MM.1S (cell line): Measurements from ENCODE around the gene PON1.

Experiments used
- EZH2 ChIP-seq: fragments of 300-600 bp; sonication (generic); optimal IDR thresholded peaks from 2 replicates; pipeline ENCODE3; 2017; ENCODE audit warnings: low read depth, mild to moderate bottlenecking, antibody characterized with exemption, low read length, mixed read lengths
- EZH2phosphoT487 ChIP-seq: fragments of 300-600 bp; sonication (generic); IDR thresholded peaks from 2 replicates; pipeline ENCODE4 v1.6.1; 2018; ENCODE audit warnings: antibody characterized with exemption, low read length
- TF ChIP-seq, protein P1 (sequence below): fragments of 300-600 bp; sonication (generic); IDR thresholded peaks from 2 replicates; pipeline ENCODE4 v1.5.1; 2016; ENCODE audit warnings: antibody characterized with exemption, low read length, mixed read lengths

GRCh38 chr7:95312561-95312960, 11.8 kb downstream of the PON1 start:
- TF ChIP-seq EZH2, result no peak
- TF ChIP-seq, protein P1, sequence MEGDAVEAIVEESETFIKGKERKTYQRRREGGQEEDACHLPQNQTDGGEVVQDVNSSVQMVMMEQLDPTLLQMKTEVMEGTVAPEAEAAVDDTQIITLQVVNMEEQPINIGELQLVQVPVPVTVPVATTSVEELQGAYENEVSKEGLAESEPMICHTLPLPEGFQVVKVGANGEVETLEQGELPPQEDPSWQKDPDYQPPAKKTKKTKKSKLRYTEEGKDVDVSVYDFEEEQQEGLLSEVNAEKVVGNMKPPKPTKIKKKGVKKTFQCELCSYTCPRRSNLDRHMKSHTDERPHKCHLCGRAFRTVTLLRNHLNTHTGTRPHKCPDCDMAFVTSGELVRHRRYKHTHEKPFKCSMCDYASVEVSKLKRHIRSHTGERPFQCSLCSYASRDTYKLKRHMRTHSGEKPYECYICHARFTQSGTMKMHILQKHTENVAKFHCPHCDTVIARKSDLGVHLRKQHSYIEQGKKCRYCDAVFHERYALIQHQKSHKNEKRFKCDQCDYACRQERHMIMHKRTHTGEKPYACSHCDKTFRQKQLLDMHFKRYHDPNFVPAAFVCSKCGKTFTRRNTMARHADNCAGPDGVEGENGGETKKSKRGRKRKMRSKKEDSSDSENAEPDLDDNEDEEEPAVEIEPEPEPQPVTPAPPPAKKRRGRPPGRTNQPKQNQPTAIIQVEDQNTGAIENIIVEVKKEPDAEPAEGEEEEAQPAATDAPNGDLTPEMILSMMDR, result no peak
- no peak for TF ChIP-seq EZH2phosphoT487
